Ovary (tissue), 3 donors: ENCODE results near the gene PRPSAP2.

Experiments used
- CTCF ChIP-seq, 3 donors: fragments of 450-650 bp in 2 of 3; fragments of 200-600 bp in 1 of 3; IDR thresholded peaks; one replicate each; pipeline versions ENCODE4 v1.5.1 to v1.8.0; 2016 to 2022; ENCODE audit warnings: antibody characterized with exemption in 3 of 3, mild to moderate bottlenecking in 1 of 3
- EP300 ChIP-seq: sonication (generic); formaldehyde crosslinking; IDR thresholded peaks from one replicate; pipeline ENCODE4 v1.6.1; 2017; ENCODE audit warnings: antibody characterized with exemption
- POLR2A ChIP-seq: fragments of 450-650 bp; IDR thresholded peaks from one replicate; pipeline ENCODE4 v1.6.1; 2017; ENCODE audit warnings: antibody characterized with exemption, mild to moderate bottlenecking, moderate library complexity
- donor health status: DM: no; HTN: no; CAD: no.

GRCh38 chr17:18977646-18978045 lies 119.7 kb downstream of the PRPSAP2 start:
- TF ChIP-seq CTCF (IDR thresholded peaks at IDR 0.05): no peak
- TF ChIP-seq POLR2A: no peak
- no peak for TF ChIP-seq EP300
